GM12892 (cell line): ENCODE data around the gene TSNAX.
"Not testable (repeated sequence)": the region's sequence is repeated elsewhere in the genome, so short reads cannot be mapped to it uniquely, and the experiment has no call there.

Experiments used
- DNase-seq: peaks from one replicate; pipeline ENCODE4 v3.0.0; 2011; ENCODE audit not compliant: insufficient read length
- FAIRE-seq: peaks from 2 replicates; lab custom pipeline; 2011; peaks lifted over from hg19 to GRCh38; lab: Jason Lieb, UNC
- POLR2A ChIP-seq: IDR thresholded peaks from 2 replicates; pipeline ENCODE4 v1.6.1; 2011; ENCODE audit warnings: low read depth, low read length, control low read depth
- POLR2AphosphoS5 ChIP-seq: IDR thresholded peaks from 2 replicates; pipeline ENCODE4 v1.6.1; 2011; ENCODE audit warnings: low read depth, low read length, control low read depth
- TAF1 ChIP-seq: IDR thresholded peaks from 2 replicates; pipeline ENCODE4 v1.6.1; 2011; ENCODE audit warnings: low read depth, mild to moderate bottlenecking, control low read depth, low read length, borderline replicate concordance

Gene TSNAX

DNA sequence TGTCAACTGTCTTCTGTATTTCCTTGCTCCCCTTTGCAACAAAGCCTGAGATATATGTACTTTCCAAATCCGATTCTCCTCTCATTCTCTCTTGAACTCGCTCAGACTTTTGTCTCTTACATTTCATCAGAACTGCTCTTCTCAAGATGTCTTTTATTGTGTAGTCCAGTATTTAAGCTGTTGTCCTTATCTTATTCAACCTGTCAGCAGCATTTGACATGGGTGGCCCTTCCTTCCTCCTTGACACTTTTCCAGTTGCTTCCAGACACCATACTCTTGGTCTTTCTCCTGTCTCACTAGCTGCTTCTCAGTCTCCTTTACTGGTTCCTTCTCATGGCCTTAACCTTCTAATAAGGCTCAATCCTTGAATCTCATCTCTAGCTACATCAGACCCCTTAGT is 47.0 kb downstream of the TSNAX start:
- TF ChIP-seq POLR2A (no peak), TAF1 (no peak), POLR2AphosphoS5 (no peak)
- DNase-seq (no peak), FAIRE-seq (no peak)

DNA sequence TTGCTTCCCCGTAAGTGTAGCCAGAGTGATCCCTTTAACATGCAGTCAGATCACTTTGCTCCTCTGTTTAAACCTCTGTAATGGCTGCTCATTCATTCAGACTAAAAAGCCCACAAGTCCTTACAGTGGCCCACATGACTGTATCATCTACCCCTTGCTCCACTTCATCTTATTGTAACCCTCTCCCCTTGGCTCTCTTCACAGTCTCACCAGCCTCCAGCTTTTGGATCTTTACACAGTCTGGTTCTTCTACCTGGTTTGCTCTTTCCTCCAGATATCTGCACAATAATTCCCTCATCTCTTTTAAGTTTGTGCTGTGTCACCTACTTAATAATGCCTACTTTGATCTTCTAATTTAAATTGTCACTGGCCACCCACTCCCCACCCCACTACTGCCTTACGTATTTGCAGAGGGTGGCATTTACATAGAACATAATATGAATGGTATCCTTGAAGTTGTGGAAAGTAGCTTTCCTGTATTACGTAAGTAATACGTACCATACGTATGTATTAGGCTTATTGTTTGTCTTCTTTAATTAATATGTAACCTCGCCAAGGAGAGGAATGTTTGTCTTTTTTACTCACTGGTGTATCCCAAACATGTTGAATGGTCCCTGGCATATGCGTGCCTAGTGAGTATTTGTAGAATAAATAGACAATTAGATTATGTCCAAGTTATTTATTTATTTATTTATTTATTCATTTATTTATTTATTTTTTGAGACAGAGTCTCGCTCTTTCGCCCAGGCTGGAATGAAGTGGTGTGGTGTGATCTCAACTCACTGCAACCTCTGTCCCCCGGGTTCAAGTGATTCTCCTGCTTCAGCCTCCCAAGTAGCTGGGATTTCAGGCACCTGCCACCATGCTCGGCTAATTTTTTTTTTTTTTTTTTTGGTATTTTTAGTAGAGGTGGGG is 48.6 kb downstream of the TSNAX start:
- no peak for FAIRE-seq
- DNase-seq = no peak
- TF ChIP-seq POLR2A = no peak
- no peak for TF ChIP-seq TAF1
- no peak for TF ChIP-seq POLR2AphosphoS5

DNA sequence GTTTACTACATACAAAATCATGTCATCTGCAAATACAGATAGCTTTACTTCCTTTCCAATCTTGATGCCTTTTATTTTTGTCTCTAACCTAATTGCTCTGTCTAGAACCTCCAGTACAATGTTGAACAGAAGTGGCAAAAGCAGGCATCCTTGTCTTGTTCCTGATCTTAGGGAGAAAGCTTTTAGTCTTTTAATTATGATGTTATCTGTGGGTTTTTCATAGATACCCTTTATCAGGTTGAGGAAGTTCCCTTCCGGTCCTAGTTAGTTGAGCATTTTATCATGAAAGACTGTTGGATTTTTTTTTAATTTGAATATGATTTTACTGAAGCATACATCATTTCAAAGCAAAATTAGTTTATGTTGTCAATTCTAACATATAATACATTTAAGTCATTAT is 52.4 kb downstream of the TSNAX start:
- DNase-seq = no peak
- FAIRE-seq = no peak
- TF ChIP-seq POLR2AphosphoS5 (no peak), POLR2A (no peak), TAF1 (no peak)

DNA sequence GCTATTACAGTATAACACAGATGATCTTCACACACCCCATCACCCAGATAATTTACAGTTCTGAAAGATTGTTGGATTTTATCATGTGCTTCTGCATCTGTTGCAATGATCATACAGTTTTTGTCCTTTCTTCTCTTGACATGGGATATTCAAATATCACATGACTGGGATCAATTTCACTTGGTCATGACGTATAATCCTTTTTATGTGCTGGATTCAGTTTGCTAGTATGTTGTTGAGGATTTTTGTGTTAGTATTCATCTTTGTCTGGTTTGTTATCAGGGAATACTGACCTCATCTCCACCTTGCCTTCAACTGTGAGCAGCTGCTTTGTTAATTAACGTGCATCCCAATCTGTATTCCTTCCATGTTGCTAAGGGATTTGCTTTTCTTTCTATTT is 53.4 kb downstream of the TSNAX start:
- TF ChIP-seq POLR2A = no peak
- no peak for TF ChIP-seq TAF1
- TF ChIP-seq POLR2AphosphoS5 = no peak
- FAIRE-seq = no peak

DNA sequence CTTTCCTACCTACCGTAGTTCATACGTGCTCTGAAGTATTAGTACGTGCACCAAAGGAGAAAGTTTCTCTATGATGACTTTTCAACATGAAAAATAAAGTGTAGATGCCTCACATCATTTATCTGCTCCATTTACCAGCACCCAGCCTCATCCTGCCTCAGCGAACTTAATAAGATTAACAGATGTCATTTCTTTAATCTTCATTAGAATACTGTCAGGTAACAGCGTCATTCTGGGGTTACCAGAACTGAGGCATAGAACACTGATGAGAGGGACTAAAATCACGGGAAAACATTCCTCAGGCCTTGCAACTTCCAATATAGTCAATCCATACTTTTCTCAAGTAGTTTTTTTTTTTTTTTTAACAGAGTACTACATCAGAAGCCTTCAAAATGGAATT is 54.9 kb downstream of the TSNAX start:
- TF ChIP-seq POLR2AphosphoS5 (no peak), TAF1 (no peak), POLR2A (no peak)
- no peak for FAIRE-seq
- DNase-seq = no peak

More for the DNA sequence above, 53.4 kb downstream of the TSNAX start:
- no peak for DNase-seq

DNA sequence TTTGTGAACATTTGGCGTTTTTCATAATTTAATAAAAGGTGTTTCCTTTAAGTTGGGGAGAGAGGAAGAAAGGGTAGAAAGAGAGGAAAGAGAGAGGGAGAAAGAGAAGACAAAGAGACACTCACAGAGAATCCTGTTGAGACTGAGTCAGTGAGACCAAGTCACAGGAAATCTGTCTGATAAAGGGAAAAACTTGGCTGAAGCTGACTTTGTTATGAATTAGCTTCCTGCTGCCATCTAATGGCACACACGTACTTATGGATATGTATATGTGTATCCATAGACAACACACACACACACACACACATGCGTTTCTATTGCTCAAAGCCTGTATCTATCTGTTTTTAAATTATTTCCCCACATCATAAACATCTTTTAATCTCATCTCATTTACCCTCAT is 55.6 kb downstream of the TSNAX start:
- no peak for DNase-seq
- peak; percentile 38 for FAIRE-seq
- TF ChIP-seq POLR2AphosphoS5 (no peak), POLR2A (no peak), TAF1 (no peak)

DNA sequence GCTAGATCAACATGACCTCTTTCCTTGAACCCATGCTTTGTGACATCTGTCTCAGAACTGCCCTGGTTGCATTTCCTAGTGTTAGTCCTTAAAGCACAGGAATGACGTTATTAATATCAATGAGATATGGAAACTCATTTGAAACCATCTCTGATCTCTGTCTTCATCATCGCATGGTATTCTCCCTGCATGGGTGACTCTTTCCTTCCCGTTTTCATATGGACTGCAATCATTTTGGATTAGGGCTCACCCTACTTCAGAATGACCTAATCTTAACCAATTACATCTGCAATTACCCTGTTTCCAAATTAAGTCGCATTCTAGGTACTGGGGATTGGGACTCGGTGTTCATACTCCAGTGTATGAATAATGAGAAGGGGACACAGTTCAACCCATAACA is 56.5 kb downstream of the TSNAX start:
- FAIRE-seq (no peak), DNase-seq (no peak)
- no peak for TF ChIP-seq TAF1
- no peak for TF ChIP-seq POLR2A
- no peak for TF ChIP-seq POLR2AphosphoS5

DNA sequence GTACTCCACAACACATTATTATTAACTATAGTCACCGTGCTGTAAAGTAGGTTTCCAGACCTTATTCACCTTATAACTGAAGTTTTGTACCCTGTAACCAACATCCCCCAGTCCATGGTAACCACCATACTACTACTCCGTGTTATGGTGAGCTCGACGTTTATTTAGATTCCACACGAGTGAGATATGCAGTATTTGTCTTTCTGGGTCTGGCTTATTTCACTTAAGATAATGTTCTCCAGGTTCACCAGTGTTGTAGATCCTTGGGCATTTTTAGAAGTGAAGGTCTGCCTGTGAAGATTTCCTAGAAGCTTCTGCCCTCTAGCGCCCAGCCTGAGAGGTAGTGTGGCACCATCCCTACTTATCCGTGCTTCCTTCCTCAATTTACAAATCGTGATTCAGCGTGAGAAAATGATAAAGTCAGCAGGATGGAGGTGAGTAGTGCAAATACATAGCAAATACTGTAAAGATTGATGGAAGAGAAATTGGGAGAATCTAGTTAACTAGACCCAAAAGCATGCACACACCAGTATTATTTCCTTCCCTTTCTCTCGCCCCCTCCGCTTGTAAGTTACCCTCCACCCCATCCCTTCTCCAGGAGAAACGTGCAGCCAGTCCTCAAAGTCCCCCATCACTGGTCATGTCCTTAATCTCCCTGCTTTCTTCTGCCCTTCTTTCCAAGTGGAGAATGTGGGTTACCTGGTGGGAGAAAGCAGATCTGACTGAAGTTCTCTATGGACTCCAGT is 62.2 kb downstream of the TSNAX start:
- FAIRE-seq (peak; percentile 58), DNase-seq (no peak)
- TF ChIP-seq TAF1 = no peak
- no peak for TF ChIP-seq POLR2AphosphoS5
- no peak for TF ChIP-seq POLR2A

DNA sequence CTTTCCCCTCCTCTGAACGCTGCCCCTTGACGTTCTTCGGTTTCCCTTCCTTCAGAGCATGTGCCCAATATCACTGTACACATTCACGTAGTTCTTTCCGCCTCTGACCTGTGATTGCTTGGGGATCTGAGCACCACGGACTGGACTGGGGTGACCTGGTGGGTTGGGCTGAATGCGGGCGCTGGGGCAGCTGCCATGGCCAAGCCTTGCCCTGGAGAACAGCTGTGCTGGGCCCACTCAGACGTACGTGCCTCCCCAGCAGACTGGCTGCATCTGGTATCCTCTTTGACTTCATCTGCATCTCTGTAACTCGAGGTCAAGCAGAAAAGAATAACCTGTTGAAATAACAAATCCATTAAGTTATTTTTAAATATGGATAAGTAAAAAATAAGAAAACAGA is 63.0 kb downstream of the TSNAX start:
- no peak for DNase-seq
- TF ChIP-seq POLR2A = no peak
- no peak for TF ChIP-seq POLR2AphosphoS5
- TF ChIP-seq TAF1 = no peak
- FAIRE-seq = no peak

DNA sequence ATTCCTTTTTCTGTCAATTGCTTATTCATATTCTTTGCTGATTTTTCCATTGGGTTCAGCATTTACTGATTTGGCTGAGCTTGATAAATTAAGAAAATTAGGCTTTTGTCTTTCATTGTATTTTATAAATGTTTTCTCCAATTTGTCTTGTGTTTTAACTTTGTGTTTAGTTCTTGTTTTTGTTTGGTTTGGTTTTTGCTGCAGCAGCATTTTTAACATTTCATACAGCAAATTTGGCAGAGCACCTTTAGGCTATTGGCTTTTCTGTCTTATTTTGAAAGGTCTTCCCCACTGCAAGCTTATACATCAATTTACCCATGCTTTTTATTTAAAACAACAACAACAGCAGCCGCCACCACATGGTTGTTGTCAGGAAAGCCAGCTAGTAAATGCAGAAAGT is 64.3 kb downstream of the TSNAX start:
- no peak for FAIRE-seq
- no peak for TF ChIP-seq POLR2A
- TF ChIP-seq POLR2AphosphoS5 = no peak
- TF ChIP-seq TAF1 = no peak

DNA sequence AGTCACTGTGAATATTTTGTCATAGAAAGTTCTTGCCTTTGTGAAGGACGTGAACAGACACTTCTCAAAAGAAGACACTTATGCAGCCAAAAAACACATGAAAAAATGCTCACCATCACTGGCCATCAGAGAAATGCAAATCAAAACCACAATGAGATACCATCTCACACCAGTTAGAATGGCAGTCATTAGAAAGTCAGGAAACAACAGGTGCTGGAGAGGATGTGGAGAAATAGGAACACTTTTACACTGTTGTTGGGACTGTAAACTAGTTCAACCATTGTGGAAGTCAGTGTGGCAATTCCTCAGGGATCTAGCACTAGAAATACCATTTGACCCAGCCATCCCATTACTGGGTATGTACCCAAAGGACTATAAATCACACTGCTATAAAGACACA is 64.8 kb downstream of the TSNAX start:
- FAIRE-seq = not testable (repeated sequence)

More for the DNA sequence above, 64.3 kb downstream of the TSNAX start:
- no peak for DNase-seq

More for the DNA sequence above, 64.8 kb downstream of the TSNAX start:
- DNase-seq = not testable (repeated sequence)
